GM18867 (cell line): ENCODE data around the gene WDFY2.
A peak's percentile ranks its signal among the peaks of the same experiment; 100 is the strongest.

Experiments used
- ATAC-seq: cut with Tn5 transposase; IDR thresholded peaks from one replicate; pipeline ENCODE4 v1.9.1; 2021; ENCODE audit warnings: mild to moderate bottlenecking, moderate library complexity; ENCODE audit not compliant: unreplicated experiment

The WDFY2 gene

GRCh38 chr13:51697855-51698254 lies 113.6 kb downstream of the WDFY2 start:
- ATAC-seq: no peak

GRCh38 chr13:51698352-51698751 lies 114.1 kb downstream of the WDFY2 start:
- no peak for ATAC-seq

- ATAC-seq: peak; percentile 88
Observed at GRCh38 chr13:51704399-51705313, 120.4 kb downstream of the WDFY2 start.

- no peak for ATAC-seq
Observed at GRCh38 chr13:51707461-51707860, 123.2 kb downstream of the WDFY2 start.

- no peak for ATAC-seq
Observed at GRCh38 chr13:51713807-51714206, 129.5 kb downstream of the WDFY2 start.

GRCh38 chr13:51714663-51715168 lies 130.5 kb downstream of the WDFY2 start:
- ATAC-seq: peak; percentile 72

GRCh38 chr13:51715613-51716012 lies 131.4 kb downstream of the WDFY2 start:
- no peak for ATAC-seq

- ATAC-seq: no peak
Observed at GRCh38 chr13:51717786-51718398, 133.6 kb downstream of the WDFY2 start.

GRCh38 chr13:51719394-51719793 lies 135.1 kb downstream of the WDFY2 start:
- ATAC-seq: no peak

GRCh38 chr13:51721496-51721895 lies 137.2 kb downstream of the WDFY2 start:
- peak; percentile 81 for ATAC-seq

GRCh38 chr13:51723529-51723928 lies 139.3 kb downstream of the WDFY2 start:
- no peak for ATAC-seq

- ATAC-seq: no peak
Observed at GRCh38 chr13:51724721-51725120, 140.5 kb downstream of the WDFY2 start.

- ATAC-seq: no peak
Observed at GRCh38 chr13:51726446-51727193, 142.4 kb downstream of the WDFY2 start.

- no peak for ATAC-seq
Observed at GRCh38 chr13:51727634-51728274, 143.5 kb downstream of the WDFY2 start.

GRCh38 chr13:51728275-51728673 lies 144.0 kb downstream of the WDFY2 start:
- no peak for ATAC-seq

- ATAC-seq: no peak
Observed at GRCh38 chr13:51728972-51729371, 144.7 kb downstream of the WDFY2 start.

GRCh38 chr13:51729866-51730553 lies 145.7 kb downstream of the WDFY2 start:
- ATAC-seq: no peak

GRCh38 chr13:51730927-51731326 lies 146.7 kb downstream of the WDFY2 start:
- ATAC-seq: no peak

- no peak for ATAC-seq
Observed at GRCh38 chr13:51731759-51732158, 147.5 kb downstream of the WDFY2 start.
